Hematopoietic multipotent progenitor cell treated with erythropoietin and hydrocortisone succinate and interleukin-3 and kit ligand, for 4 days (in vitro differentiated cells): ENCODE results near the gene CNDP1.

Experiments
- DNase-seq: peaks from one replicate; pipeline ENCODE4 v3.0.0-alpha.2; 2015

Gene CNDP1

DNA sequence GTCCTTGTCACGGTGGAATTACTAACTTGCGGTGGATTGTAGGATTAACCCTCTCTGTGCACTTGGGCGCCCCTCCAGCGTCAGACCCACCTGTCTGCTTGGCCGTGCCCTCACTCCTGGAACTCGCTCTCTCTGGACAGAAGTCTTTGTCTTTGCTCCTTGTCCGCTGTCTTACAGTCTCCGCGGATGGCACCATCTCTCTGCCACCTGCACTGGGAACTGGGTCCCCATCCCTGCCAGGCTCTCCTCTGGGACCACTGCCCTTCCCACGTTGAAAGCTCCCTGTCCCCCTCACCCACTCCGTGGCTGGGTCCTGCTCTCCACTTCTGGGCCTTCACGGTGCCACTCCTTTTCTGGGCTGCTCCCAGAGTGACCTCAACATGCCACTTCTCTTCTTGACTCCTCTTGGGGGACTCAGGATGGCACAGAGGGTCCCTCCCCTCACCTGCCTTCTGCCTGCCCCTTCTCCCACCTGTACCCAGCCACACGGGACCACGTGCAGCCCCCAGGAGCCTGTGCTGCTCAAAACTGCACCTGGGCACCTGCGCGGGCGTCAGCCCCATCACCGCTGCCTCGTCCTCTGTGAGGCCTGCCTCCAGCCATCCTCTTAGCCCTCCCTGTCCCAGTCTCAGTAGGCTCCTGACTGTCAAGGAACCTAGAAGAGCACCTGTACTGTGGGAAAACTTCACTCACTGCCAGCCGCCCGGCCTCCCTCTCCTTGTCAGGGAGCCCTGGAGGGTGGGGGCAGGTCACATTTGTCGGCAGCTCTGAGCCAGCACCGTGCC, 27.0 kb upstream of the CNDP1 start:
- no peak for DNase-seq

DNA sequence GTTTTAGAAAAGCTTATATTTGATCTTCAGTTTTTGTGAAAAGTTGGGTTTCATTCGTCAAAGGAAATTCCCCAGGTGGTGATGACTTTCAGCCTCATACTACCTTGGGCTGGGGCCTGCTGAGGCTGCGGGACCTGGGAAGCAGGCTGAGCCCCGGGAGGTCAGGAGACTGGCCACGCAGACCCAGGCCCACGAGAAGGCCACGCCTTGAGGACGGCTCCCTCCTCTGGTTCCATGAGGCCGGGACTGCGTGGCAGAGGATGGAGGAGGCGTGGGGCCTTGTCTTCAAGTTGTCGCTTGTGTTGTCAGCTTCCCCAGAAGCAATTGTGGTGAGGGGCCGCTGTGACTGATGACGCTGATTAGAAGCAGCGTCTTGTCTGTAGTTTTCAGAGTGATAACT, 26.4 kb upstream of the CNDP1 start:
- no peak for DNase-seq

DNA sequence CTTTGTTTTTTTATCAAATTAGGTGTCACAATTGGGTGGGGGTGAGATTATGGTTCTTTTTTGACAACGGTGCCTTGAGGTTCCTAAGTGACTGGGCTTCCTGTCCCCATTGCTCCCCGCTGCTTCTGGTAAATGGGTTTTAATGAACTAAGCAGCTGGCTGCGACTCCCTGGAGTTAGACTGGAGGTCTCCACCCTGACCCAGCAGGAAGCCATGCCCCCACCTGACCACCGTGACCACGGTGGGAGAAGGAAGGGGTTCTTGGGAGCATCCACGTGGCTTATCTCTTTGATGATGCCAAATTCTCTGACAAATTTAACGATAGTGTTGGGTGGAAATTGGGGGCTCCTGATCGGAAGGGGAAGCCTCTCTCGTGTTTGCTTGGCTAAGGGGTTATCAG, 25.9 kb upstream of the CNDP1 start:
- DNase-seq: no peak

DNA sequence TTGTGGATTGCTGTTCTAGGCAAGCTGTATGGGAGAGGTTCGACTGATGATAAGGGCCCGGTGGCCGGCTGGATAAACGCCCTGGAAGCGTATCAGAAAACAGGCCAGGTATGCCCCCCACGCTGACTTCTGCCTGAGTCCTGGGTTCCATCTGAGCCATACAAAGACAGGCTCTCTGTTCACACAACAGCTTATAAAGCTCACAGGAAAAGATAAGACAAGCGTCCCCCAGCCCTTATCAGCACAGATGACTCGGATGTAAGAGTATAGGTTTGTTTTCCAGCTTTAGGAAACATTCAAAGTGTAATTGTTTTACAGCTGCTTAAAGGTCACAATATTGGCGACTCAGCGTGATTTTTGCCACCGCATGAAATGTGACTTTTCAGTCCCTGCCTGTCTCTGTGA, 25.5 kb upstream of the CNDP1 start:
- DNase-seq: no peak

DNA sequence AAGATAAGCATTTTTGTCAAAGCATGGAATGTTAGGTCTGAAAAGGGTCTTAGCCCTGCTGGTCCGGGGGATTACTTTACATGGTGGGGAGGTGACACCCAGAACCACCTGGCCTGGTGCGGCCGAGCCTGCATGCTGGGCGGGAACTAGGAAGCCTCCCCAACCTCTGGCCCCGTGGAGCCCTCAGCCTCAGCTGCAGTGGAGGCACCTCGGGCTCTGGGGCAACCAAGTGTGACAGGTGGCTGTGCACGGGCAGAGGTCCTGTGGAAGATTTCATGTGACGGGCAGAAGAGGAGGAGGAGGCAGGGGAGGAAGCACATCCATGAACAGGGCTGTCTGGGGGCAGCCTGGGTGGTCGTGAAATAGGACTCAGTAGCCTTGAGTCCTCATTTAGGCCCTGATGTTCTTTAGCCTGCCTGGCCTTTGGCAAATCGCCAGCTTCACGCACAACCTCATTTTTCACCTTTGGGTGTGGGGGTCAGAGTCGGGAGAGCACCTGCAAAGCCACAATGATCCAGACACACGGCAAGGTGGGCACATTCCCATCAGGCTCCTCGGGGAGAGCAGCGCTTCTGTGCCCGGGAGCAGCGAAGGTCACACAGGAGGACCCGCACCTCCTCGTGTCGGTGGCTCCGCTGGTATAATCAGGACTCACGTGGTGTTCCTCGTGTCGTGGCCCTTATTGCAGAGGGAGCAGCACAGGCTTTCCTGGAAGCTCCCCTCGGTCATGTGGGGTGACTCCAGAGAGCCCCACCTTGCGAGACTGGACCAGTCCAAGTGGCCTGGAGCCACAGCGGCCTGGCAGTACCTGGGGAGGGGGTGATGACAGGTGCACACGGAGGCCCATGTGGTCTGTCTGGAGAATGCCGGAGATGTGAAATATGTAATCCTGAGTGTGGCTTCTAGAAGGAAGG, 24.2 kb upstream of the CNDP1 start:
- no peak for DNase-seq

DNA sequence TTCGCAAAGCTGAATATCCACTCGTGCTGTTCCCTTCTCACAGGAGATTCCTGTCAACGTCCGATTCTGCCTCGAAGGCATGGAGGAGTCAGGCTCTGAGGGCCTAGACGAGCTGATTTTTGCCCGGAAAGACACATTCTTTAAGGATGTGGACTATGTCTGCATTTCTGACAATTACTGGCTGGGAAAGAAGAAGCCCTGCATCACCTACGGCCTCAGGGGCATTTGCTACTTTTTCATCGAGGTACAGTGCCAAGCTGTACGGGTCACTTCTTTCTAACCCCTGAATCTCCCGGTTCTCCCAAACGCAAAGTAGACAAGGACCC, 23.6 kb upstream of the CNDP1 start:
- no peak for DNase-seq

DNA sequence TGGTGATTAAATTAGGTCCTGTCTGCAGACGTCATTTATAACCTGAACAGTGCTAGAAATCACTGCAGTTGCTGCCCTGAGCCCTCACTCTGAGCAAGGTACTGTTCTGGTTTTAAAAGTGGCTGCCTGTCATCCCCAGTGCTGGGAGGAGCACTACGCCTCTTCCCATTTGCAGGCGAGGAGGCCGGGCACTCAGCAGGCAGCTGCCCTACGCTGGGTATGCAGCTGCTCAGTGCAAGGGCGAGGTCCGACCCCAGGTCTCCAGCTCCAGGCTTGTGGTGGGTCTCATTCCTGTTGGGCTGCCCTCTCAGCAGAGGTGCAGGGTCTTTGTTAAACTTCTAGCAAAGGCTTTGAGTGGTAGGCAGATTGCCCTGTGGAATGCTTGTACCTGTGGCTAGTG, 22.5 kb upstream of the CNDP1 start:
- DNase-seq: no peak

DNA sequence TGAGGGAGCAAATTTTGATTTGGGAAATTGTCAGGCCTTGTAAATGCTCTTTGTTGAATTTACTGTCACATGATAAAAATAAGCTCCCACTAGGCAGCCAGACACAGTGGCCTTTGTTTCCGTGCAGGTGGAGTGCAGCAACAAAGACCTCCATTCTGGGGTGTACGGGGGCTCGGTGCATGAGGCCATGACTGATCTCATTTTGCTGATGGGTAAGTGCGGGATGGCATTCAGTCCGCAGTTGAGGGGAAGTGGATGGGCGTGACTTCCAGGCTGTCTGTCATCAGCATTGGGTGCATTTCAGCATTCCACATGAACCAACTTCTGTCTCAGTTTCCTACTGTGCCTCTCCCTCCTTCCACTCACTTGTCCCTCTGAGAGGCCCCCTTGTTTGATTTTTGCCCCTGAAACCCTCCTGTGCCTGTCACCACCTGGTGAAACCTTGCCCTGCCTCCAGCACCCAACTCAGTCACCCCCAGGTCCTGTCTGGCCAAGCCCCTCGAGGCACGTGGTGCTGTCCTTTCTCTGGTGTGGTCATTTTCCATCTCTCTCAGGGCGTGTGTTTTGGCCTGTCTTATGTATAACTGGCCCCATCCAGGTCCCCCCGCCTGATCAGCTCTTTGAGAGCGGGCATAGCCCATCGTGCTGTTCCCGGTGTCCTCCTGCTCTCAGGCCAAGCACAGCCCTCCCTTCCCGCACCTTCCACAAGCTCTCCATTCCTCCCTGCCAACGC, 21.8 kb upstream of the CNDP1 start:
- no peak for DNase-seq

DNA sequence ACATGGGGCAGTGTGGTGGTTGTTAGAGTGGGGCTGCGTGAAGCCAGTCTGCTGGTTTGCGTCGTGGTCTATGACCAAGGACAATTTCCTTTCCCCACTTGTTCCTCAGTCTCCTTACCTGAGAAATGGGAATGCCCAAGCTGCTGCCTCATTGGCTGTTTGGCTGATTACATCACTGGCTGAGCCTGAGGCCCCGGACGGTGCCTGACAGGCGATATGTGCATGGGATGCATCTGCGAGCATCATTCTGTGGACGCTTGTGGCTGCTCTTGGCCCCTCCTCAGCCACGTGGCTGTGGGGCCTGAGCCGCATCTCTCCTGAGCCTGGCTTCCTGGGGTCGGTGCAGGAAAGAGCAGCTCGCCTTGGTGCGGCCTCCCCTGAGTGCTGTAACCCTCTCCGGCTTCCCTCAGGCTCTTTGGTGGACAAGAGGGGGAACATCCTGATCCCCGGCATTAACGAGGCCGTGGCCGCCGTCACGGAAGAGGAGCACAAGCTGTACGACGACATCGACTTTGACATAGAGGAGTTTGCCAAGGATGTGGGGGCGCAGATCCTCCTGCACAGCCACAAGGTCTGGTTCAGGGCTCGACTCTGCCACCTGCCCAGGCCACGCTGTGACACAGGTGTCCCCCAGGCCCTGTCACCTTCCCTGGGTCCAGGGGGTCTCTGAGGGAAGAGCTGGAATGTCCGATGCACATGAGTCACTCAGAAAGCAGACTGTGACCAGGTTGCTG, 21.0 kb upstream of the CNDP1 start:
- DNase-seq: no peak

DNA sequence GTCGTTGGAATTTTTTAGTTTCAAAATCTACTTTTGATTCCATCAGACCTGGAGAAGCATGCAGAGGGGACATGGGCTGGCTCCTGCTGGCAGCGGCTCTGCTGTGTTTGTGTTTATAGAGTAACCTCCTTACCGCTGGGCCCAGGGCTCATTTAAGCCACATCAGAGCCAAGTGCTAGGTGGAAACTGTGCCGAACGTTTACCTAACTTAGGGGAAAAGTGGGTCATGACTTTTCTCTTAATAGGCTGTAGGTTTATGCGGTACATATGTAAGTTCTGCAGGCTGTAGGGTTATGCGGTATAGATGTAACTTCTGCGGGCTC, 20.5 kb upstream of the CNDP1 start:
- DNase-seq: no peak

DNA sequence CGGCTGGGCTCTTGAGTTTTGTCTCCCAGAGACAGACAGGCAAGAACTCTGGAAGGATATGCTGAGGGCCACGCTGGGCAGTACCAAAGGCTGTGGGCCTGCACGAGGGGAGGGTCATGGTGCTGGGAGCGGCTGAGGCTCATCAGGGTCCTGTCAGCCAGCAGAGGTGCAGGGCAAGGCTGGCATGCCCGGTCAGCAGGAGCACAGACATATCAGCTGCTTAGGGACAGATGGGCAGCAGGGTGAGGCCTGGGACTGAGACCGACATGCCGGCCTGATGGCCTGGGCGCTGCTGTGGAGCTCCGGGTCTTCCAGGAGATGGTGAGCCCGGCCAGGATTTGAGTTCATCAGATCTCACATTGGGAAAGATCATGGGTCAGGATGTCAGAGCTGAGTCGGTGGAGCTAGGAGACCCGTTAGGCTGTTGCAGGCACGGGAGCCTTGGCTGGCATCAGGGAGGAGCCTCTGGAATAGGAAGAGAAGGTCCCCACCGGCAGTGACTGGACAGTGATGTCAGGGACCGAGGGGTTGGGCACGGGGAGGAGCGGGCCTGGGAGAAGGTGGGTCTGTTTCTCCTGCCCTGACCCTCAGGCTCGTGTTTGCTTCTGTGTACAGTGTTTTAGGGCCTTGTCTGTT, 19.3 kb upstream of the CNDP1 start:
- DNase-seq: no peak

DNA sequence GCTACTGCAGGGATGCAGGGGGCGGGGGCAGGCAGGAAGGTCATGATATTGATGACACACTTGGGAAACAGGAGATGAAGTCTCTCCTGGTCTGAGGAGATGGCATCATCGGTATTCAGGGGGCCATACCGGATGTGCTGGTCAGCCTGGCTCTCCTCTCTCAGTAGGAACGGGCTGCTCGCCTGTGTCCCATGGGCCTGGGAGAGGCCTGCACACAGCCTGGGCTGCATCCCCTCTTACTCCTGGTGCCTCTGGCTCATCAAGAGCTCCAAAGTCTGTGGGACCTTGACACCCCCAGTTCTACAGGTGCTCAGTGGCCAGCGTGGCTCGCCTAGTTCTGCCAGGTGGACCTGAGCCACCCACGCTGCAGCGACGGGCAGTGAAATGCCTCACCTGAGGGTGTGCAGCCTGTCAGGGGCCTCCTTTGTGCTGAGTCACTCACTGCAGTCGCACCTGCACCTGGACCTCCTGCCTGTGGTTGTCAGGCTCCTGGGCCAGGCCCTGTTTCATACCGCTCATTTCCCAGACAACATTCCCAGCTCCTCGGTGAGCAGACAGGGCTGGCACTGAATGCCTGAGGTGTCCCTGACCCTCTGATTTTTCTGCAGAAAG, 18.6 kb upstream of the CNDP1 start:
- DNase-seq: no peak

DNA sequence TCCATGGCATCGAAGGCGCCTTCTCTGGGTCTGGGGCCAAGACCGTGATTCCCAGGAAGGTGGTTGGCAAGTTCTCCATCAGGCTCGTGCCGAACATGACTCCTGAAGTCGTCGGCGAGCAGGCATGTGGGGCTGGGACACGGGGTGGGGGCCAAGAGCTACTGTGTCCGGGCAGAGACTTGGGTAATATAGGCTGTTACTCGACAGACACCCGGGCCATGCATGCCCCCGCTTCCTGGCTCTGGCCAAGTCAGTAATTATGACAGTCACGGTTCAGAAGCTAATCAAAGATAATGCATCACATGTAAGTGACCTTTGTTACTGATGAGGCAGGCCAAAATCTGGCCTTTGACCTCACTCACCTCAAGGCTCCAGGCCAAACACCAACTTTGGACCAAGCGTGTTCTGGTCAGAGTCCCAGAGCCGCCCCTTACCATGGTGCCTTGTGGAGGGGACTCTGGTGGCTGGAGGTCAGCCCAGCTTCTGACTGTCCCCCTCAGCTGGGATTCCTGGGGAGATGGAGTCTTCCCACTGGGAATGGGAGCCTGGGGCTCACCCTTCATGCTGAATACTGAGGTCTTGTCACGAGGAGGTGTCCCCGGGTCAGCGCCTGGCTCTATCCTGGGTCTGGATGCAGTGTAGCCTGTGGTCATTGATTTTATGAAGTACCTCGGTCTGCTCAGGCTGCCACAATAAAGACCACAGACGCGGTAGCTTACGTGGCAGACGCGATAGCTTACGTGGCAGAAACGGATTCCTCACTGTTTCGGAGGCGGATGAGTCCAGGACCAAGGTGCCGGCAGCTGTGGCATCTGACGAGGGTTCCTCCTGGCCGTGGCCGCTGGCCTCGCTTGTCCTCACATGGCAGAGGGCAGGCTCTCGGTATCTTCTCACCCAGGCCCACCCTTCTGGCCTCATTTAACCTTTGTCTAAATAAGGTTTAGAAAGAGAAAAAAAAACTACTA, 17.7 kb upstream of the CNDP1 start:
- no peak for DNase-seq

DNA sequence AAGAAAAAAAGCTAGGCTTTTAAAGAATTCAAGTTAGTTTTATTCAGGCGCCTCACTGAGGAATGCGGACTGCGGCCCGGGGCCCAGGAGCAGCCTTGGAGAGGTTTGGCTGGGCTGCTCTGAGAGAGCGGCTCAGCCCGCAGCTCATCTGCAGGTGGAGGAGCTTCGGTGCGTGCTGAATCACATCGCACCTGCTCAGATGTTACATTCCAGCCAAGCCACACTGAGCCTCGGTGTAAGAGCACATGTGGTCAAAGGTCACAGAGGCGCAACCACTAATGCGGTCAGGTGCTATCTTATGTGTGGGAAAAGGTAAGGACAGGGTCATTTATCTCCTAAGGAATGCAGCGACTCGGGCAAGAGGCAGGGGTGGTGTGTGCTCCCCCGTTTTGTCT, 17.1 kb upstream of the CNDP1 start:
- no peak for DNase-seq

DNA sequence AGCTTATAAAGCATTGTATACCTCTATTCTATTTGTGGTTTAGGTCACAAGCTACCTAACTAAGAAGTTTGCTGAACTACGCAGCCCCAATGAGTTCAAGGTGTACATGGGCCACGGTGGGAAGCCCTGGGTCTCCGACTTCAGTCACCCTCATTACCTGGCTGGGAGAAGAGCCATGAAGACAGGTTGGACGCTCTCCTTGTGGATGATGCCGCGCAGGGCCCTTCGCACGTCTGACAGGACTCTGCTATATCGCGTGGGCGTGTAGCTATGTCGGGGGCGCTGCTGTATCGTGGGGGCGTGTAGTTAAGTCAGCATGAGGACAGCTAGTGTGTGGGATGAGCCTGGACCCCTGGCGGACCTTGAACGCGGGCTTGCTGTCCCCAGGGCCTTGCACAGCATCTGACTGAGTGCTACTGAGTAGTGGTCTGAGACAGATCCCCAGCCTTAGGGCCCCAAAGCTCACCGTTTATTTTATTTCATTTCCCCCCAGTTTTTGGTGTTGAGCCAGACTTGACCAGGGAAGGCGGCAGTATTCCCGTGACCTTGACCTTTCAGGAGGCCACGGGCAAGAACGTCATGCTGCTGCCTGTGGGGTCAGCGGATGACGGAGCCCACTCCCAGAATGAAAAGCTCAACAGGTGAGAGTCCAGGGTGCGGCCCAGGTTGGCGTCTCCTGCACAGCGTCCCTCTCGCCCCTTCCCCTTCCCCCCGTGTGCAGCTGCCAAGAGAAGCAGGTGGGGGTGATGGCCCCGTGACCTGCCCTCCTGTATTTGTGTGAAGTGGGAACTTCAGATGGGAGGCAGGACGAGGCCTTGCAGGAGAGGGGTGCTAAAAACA, 15.6 kb upstream of the CNDP1 start:
- DNase-seq: no peak

DNA sequence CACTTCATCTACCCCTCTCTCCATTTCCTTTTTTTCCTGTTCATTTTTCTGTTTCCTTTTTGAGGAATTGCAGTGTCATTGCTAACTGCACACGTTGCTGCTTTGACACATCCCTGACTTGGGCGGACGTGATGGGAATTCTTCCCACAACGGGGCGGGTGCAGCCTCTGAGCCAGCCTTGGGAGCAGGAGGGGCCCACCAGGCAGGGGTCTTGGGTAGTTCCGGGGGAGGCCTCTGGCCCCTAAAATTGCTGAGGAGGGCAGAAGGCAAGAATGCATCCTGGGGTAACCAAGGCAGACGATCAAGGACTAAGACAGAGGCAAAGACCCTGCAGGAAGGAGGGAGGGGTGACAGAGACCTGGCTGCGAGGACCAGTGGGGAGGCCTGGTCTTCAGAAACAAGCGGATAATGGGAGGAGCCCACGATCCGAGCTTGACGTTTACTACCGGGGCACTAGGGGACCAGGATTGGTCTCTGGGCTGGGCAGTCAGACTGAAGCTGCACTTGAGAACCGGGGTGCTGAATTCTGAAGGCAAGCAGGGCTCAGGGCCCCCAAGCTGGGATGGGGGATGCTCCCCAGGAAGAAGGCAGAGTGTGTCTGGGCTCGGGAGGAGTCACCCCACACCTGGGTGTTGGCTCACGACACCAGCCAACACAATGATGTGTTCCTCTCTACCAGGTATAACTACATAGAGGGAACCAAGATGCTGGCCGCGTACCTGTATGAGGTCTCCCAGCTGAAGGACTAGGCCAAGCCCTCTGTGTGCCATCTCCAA, 14.8 kb upstream of the CNDP1 start:
- DNase-seq: no peak

DNA sequence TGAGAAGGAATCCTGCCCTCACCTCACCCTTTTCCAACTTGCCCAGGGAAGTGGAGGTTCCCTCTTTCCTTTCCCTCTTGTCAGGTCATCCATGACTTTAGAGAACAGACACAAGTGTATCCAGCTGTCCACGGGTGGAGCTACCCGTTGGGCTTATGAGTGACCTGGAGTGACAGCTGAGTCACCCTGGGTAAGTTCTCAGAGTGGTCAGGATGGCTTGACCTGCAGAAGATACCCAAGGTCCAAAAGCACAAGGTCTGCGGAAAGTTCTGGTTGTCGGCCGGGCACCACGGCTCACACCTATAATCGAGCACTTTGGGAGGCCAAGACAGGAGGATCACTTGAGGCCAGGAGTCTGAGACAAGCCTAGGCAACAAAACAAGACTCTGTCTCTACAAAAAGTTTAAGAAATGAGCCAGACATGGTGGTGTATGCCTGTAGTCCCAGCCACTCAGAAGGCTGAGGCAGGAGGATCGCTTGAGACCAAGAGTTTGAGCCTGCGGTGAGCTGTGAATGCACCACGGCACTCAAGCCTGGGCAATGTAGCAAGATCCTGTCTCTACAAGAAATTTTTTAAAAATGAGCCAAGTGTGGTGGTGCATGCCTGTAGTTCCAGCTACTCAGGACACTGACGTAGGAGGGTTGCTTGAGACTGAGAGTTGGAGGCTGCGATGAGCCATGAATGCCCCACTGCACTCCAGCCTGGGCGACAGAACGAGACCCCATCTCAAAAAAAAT, 14.0 kb upstream of the CNDP1 start:
- DNase-seq: no peak

DNA sequence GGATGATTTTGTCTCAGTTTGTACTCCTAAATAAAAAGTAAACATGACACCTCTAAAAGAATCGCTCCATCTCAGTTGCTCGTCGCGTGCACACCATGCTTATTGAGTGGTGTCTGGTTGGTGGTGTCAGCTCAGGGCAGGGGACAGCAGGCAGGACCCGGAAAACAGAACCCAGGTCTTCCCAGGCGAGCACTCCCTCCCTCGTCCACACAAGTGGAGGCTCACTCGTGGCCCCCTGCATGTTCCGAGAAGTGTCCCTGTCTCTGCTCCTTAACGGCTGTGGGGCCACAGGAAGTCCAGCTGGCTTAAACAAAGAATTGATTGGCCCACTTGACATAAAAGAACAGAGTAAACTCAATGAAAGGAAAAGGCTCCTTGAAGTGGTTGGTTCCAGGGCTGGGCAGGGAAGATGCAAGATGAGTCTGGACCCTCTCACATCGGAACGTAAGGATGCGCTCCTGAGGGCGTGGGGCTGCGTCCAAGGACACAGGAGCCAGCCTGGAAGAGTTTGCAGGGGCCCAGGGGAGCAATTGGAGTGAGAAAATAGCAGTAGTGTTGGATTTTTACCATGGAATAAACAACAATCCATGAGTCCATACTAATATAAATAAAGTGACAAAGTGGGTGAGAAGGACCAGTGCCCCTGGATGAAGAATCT, 13.1 kb upstream of the CNDP1 start:
- no peak for DNase-seq
